Heart left ventricle (tissue), 13 donors: ENCODE data around the gene MT1HL1.

ENCODE experiments used
- CTCF ChIP-seq, 12 donors: fragments of 200-600 bp; sonication (generic) in 4 of 12; IDR thresholded peaks; one replicate each; pipeline versions ENCODE4 v1.5.0 to v1.8.0; 2018 to 2022; ENCODE audit warnings: antibody characterized with exemption in 12 of 12, mild to moderate bottlenecking in 5 of 12
- POLR2A ChIP-seq, 2 donors: fragments of 450-650 bp; IDR thresholded peaks; one replicate each; pipeline ENCODE4 v1.6.1; 2017; ENCODE audit warnings: antibody characterized with exemption in 2 of 2, mild to moderate bottlenecking in 2 of 2, moderate library complexity in 2 of 2
- donor health status: ischemic (EF 13 %, LVEDD 7.1; RV severe dilation, severe dysfunction).
- donor health status: DM: no; HTN: yes; CAD: no.
- donor health status: DM: no; HTN: no; CAD: no.
- donor health status: ischemic (EF 25% LVEDD 6.9; RV normal size, moderate dysfunction).
- donor health status: ischemic (EF 25% LVEDD 5.7; RV mildly dilated, moderate dysfunction).
- donor health status: ischemic (EF 35%, LVEDD 5.7; RV mildly dilated, moderate dysfunction).
- donor health status: nonischemic (EF 11% LVEDD 7.7; RV severe dilation, severe dysfunction).
- donor health status: DM: yes; HTN: yes; CAD: no.
- donor health status: PGD.
- donor health status: ischemic (EF 29% LVEDD 5.4; RV normal size, mild dysfunction).
- donor health status: nonischemic (EF 23%, LVEDD 6.1; RV moderate dilation, normal function).

- TF ChIP-seq CTCF (IDR thresholded peaks at IDR 0.05) (no peak), POLR2A (IDR thresholded peaks at IDR 0.05) (no peak)
These were observed at the start of gene MT1HL1 for GRCh38 chr1:237004116-237004515.
